B cell (primary cell): ENCODE results near the gene RNF213. TPM values are rescaled to one million over a fixed set of nuclear protein-coding genes. Genes with fewer than 3 reads are reported as not detected.

Experiments used
- ATAC-seq: fragments of 200-7000 bp; cut with Tn5 transposase; one replicate; pipeline ENCODE4 v1.10.0; 2021; ENCODE audit warnings: low read depth, mild to moderate bottlenecking, moderate number of reproducible peaks, moderate library complexity
- CTCF ChIA-PET: fragments of 350-600 bp; sonication (Branson Sonifier 250); formaldehyde crosslinking; loops from one replicate; lab custom pipeline; 2021; ENCODE audit warnings: antibody characterized with exemption, inconsistent platforms; lab: Charles Lee
- POLR2A ChIA-PET: fragments of 350-600 bp; sonication (Branson Sonifier 250); formaldehyde crosslinking; loops from one replicate; lab custom pipeline; 2021; ENCODE audit warnings: antibody characterized with exemption; lab: Charles Lee
- DNase-seq: peaks from one replicate; pipeline ENCODE4 v3.0.0; 2013
- H2AFZ ChIP-seq: 2 replicates; pipeline ENCODE4 v1.6.1; 2012; ENCODE audit warnings: mild to moderate bottlenecking, low read depth, low read length; ENCODE audit not compliant: insufficient read depth, poor library complexity, severe bottlenecking
- H3K27ac ChIP-seq, 2 donors: 1 replicate in 1 of 2; 2 replicates in 1 of 2; pipeline ENCODE4 v1.5.1; 2012 to 2013; ENCODE audit warnings: low read length in 2 of 2, mild to moderate bottlenecking in 2 of 2, moderate library complexity in 1 of 2
- H3K27me3 ChIP-seq, 4 experiments: fragments of 200-600 bp in 1 of 4; sonication (generic) in 1 of 4; replicated peaks in 1 of 4; 1 replicate in 2 of 4; 2 replicates in 2 of 4; pipeline versions ENCODE4 v1.6.1 to v1.7.0; 2013 to 2016; ENCODE audit warnings: low read length in 3 of 4, mild to moderate bottlenecking in 2 of 4, mixed read lengths in 1 of 4, moderate library complexity in 1 of 4; ENCODE audit not compliant: insufficient read depth in 4 of 4, control insufficient read depth in 3 of 4; ENCODE audit errors: control extremely low read depth in 1 of 4
- H3K36me3 ChIP-seq, 2 experiments: replicated peaks in 1 of 2; 1 replicate in 1 of 2; 2 replicates in 1 of 2; pipeline versions ENCODE4 v1.6.1 to v1.7.1; 2013; ENCODE audit warnings: low read length in 1 of 2; ENCODE audit not compliant: insufficient read depth in 2 of 2, control insufficient read depth in 1 of 2; ENCODE audit errors: control extremely low read depth in 1 of 2, extremely low read depth in 1 of 2
- H3K4me1 ChIP-seq, 2 donors: fragments of 200-600 bp in 1 of 2; sonication (generic) in 1 of 2; 1 replicate in 1 of 2; 2 replicates in 1 of 2; pipeline versions ENCODE4 v1.5.1 to v1.6.1; 2013 to 2017; ENCODE audit warnings: low read length in 2 of 2; ENCODE audit not compliant: control insufficient read depth in 2 of 2, insufficient read depth in 2 of 2
- H3K4me2 ChIP-seq: replicated peaks from 2 replicates; pipeline ENCODE3; 2012; ENCODE audit warnings: mild to moderate bottlenecking, low read depth, low read length; ENCODE audit not compliant: poor library complexity, severe bottlenecking
- H3K4me3 ChIP-seq, 5 experiments: fragments of 200-600 bp in 1 of 5; sonication (generic) in 1 of 5; 1 replicate in 3 of 5; 2 replicates in 2 of 5; pipeline versions ENCODE4 v1.5.1 to v1.7.0; 2011 to 2016; ENCODE audit warnings: low read length in 4 of 5, mild to moderate bottlenecking in 4 of 5, low read depth in 2 of 5, control low read depth in 1 of 5, moderate library complexity in 1 of 5; ENCODE audit not compliant: insufficient read depth in 1 of 5; ENCODE audit errors: control extremely low read depth in 1 of 5, extremely low read depth in 1 of 5
- H3K79me2 ChIP-seq: fragments of 200-600 bp; sonication (generic); one replicate; pipeline ENCODE4 v1.6.0; 2016; ENCODE audit warnings: low read length; ENCODE audit not compliant: control insufficient read depth, insufficient read depth
- H3K9ac ChIP-seq: fragments of 200-600 bp; sonication (generic); 2 replicates; pipeline ENCODE4 v1.6.1; 2017; ENCODE audit warnings: mild to moderate bottlenecking, low read length, moderate library complexity
- H3K9me3 ChIP-seq, 3 donors: one replicate each; pipeline versions ENCODE4 v1.6.1 to v1.7.1; 2013; ENCODE audit warnings: low read length in 2 of 3; ENCODE audit not compliant: control insufficient read depth in 2 of 3, insufficient read depth in 1 of 3; ENCODE audit errors: control extremely low read depth in 1 of 3
- H4K20me1 ChIP-seq: 2 replicates; pipeline ENCODE4 v1.6.0; 2012; ENCODE audit warnings: mild to moderate bottlenecking, low read length; ENCODE audit not compliant: insufficient read depth, control insufficient read depth, poor library complexity, severe bottlenecking
- H3K27ac Mint-ChIP-seq: one replicate; pipeline ENCODE4 v1.8.0; 2021; ENCODE audit warnings: mixed read lengths
- H3K27me3 Mint-ChIP-seq: one replicate; pipeline ENCODE4 v1.8.0; 2021; ENCODE audit warnings: mixed read lengths
- H3K4me1 Mint-ChIP-seq: one replicate; pipeline ENCODE4 v1.8.0; 2021; ENCODE audit warnings: mixed read lengths
- H3K4me3 Mint-ChIP-seq: one replicate; pipeline ENCODE4 v1.8.0; 2021; ENCODE audit warnings: mixed read lengths
- H3K9me3 Mint-ChIP-seq: one replicate; pipeline ENCODE4 v1.8.0; 2022; ENCODE audit warnings: mixed read lengths; ENCODE audit not compliant: insufficient read depth
- EZH2 ChIP-seq: IDR thresholded peaks from 2 replicates; pipeline ENCODE4 v1.6.1; 2012; ENCODE audit warnings: borderline replicate concordance, low read depth, mild to moderate bottlenecking, moderate library complexity, low read length; ENCODE audit not compliant: insufficient read depth, poor library complexity, severe bottlenecking
- WGBS: methylation state at CpG from one replicate; pipeline ENCODE4 v1.1.5; 2013; ENCODE audit warnings: missing lambda C conversion rate; ENCODE audit not compliant: insufficient coverage; 5-methylcytosine and 5-hydroxymethylcytosine counted together
- intact Hi-C: fragments of 100-400 bp; cut with micrococcal nuclease; formaldehyde crosslinking; loops from one replicate; pipeline ENCODE4 v1.10.0; 2022
- polyA plus RNA-seq: library from polyadenylated mRNA; depleted of rRNA; stranded (reverse); fragments of >200 nt; gene quantifications from 2 replicates; pipeline ENCODE4 v1.2.3, GENCODE V29; 2012
- total RNA-seq, 2 donors: library from RNA; stranded (reverse); fragments of 120-200 nt in 1 of 2; gene quantifications; 1 replicate in 1 of 2; 2 replicates in 1 of 2; pipeline versions ENCODE4 v1.2.3 to v1.2.4, GENCODE V29; 2013 to 2022
- TF ChIP-seq, protein P1 (sequence below): fragments of 200-600 bp; IDR thresholded peaks from one replicate; pipeline ENCODE4 v1.8.0; 2022; ENCODE audit warnings: antibody characterized with exemption, mild to moderate bottlenecking

Gene RNF213
- total and polyA plus RNA-seq, 2 donors (not counting 1 experiment from before 2014, with no cell fraction given), result 121 to 287 TPM

DNA sequence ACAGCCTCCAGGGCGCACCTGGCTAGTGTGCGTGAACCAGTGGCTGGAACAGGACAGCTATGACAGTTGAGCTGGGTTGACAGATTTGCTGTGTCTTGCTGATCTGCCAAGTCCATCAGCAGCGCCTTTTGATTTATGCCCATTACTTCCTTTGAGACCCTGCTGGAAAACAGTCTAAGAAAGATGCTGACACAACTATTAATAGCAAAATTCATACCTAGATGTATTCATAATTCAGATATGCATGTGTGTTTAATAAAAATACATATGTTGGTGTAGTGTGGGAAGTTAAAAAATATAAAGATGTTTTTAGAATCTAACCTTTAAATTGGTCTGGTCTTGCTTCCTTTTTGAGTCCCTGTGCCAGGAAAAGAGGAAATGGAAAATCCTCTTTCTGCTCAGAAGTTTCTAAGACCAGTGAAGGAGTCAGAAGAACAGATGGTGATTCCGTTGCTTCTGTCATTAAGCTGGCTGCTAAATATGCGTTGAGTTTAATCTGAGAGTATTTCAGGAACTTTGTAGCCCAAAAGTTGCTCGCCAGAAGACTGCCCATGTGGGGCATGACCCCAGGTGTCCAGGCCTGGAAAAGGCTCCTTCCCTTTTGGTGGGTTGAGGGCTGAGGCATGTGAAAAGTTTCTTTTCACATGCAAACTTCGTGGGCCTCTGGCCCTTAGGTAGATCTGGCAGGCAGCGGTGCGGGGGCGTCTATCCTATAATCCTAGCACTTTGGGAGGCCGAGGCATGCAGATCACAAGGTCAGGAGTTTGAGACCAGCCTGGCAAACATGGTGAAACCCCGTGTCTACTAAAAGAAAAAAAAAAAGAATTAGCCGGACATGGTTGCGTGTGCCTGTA is 114.3 kb downstream of the RNF213 start:
- Mint-ChIP-seq H3K9me3 (no peaks in the 10 kb centered on the region), H3K4me1 (no peaks in the 10 kb centered on the region), H3K4me3 (no peak overlapping the region), H3K27me3 (no peaks in the 10 kb centered on the region), H3K27ac (no peak overlapping the region)
- no peak for ATAC-seq
- Histone ChIP-seq H3K9me3 (no peaks in the 10 kb centered on the region), H3K4me3 (no peak overlapping the region), H3K27me3 (no peaks in the 10 kb centered on the region), H3K79me2 (no peaks in the 10 kb centered on the region), H4K20me1 (no peaks in the 10 kb centered on the region), H3K4me2 (no peak overlapping the region), H3K9ac (no peak overlapping the region), H3K4me1 (no peaks in the 10 kb centered on the region), H3K27ac (no peak overlapping the region), H3K36me3 (peaks cover 7 to 98% of the 10 kb centered on the region in 2 experiments), H2AFZ (no peak overlapping the region)
- POLR2A ChIA-PET, result no interaction called here
- DNase-seq, result no peak
- TF ChIP-seq EZH2, result no peak
- TF ChIP-seq, protein P1, sequence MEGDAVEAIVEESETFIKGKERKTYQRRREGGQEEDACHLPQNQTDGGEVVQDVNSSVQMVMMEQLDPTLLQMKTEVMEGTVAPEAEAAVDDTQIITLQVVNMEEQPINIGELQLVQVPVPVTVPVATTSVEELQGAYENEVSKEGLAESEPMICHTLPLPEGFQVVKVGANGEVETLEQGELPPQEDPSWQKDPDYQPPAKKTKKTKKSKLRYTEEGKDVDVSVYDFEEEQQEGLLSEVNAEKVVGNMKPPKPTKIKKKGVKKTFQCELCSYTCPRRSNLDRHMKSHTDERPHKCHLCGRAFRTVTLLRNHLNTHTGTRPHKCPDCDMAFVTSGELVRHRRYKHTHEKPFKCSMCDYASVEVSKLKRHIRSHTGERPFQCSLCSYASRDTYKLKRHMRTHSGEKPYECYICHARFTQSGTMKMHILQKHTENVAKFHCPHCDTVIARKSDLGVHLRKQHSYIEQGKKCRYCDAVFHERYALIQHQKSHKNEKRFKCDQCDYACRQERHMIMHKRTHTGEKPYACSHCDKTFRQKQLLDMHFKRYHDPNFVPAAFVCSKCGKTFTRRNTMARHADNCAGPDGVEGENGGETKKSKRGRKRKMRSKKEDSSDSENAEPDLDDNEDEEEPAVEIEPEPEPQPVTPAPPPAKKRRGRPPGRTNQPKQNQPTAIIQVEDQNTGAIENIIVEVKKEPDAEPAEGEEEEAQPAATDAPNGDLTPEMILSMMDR, result no peak
- 93% methylated on average over 13 of the region's 14 CpGs for WGBS
- CTCF ChIA-PET, result no interaction called here
- intact Hi-C loops, result no loop called here

DNA sequence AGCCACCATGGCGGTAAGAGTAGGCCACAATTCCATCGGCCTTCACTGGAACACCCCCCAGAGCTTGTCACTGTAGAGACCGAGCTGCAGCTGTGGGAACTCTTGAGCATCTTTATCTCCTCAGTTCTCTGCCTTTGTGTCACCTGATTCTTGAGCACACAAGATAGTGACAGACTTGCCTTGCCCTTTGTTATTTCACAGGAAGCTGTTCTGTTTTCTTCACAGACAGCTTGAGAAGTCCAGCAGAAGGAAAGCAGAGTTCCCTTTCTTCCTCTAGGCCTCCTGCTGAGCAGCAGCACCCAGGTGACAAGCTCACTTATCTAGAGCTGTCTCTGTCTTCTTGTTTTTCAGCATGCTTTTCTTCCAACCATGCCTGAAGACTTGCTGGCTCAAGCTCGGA is 115.9 kb downstream of the RNF213 start:
- Histone ChIP-seq H2AFZ (no peak overlapping the region), H3K4me3 (no peak overlapping the region), H3K4me1 (no peaks in the 10 kb centered on the region), H3K27me3 (no peaks in the 10 kb centered on the region), H4K20me1 (no peaks in the 10 kb centered on the region), H3K9me3 (no peaks in the 10 kb centered on the region), H3K9ac (no peak overlapping the region), H3K79me2 (no peaks in the 10 kb centered on the region), H3K36me3 (peaks cover 5 to 99% of the 10 kb centered on the region in 2 experiments), H3K27ac (no peak overlapping the region), H3K4me2 (no peak overlapping the region)
- DNase-seq (no peak), ATAC-seq (no peak)
- Mint-ChIP-seq H3K9me3 (no peaks in the 10 kb centered on the region), H3K27ac (no peak overlapping the region), H3K4me1 (no peaks in the 10 kb centered on the region), H3K4me3 (no peak overlapping the region), H3K27me3 (no peaks in the 10 kb centered on the region)
- POLR2A ChIA-PET, result no interaction called here
- CTCF ChIA-PET, result interaction anchor here (0.6 to 1.9 kb wide), 2 partner anchors 88 to 181 kb away, joined by 3 to 4 read pairs; no protein-coding TSS in a partner anchor
- WGBS, result 96% methylated on average over 4 of the region's 4 CpGs
- intact Hi-C loops, result no loop called here
- TF ChIP-seq, protein P1, result no peak
- no peak for TF ChIP-seq EZH2
